SK-N-SH treated with all-trans-retinoic acid at 6 μM for 48 hours (cell line): ENCODE results near the gene URAD.

Source experiments
- ARNTL ChIP-seq: fragments of 450-650 bp; formaldehyde crosslinking; IDR thresholded peaks from 2 replicates; pipeline ENCODE4 v1.5.0; 2020; ENCODE audit warnings: low read depth, mild to moderate bottlenecking, moderate library complexity, borderline replicate concordance
- BACH2 ChIP-seq: fragments of 250-450 bp; sonication (Bioruptor Pico); IDR thresholded peaks from 2 replicates; pipeline ENCODE4 v1.9.0; 2021; ENCODE audit warnings: mild to moderate bottlenecking, borderline replicate concordance
- PPARA ChIP-seq: fragments of 250-450 bp; sonication (Bioruptor Pico); IDR thresholded peaks from 2 replicates; pipeline ENCODE4 v1.5.0; 2020; ENCODE audit warnings: mild to moderate bottlenecking, borderline replicate concordance
- RARB ChIP-seq: fragments of 250-450 bp; sonication (Bioruptor Pico); IDR thresholded peaks from 2 replicates; pipeline ENCODE4 v1.8.0; 2021; ENCODE audit warnings: mild to moderate bottlenecking, moderate library complexity
- TOX ChIP-seq: fragments of 250-450 bp; sonication (Bioruptor Pico); IDR thresholded peaks from 2 replicates; pipeline ENCODE4 v1.8.0; 2021; ENCODE audit warnings: mild to moderate bottlenecking, moderate library complexity, borderline replicate concordance
- ZFP3 ChIP-seq: fragments of 250-450 bp; sonication (Bioruptor Pico); IDR thresholded peaks from 2 replicates; pipeline ENCODE4 v1.5.0; 2020; ENCODE audit warnings: mild to moderate bottlenecking, moderate library complexity
- ZNF8 ChIP-seq: fragments of 450-650 bp; formaldehyde crosslinking; IDR thresholded peaks from 2 replicates; pipeline ENCODE4 v1.5.0; 2020; ENCODE audit warnings: mild to moderate bottlenecking, moderate library complexity
- TF ChIP-seq, protein P1 (sequence below): fragments of 250-450 bp; sonication (Bioruptor Pico); IDR thresholded peaks from 2 replicates; pipeline ENCODE4 v1.8.0; 2020; ENCODE audit warnings: mild to moderate bottlenecking, moderate library complexity, borderline replicate concordance
- TF ChIP-seq, protein P2 (sequence below): fragments of 250-450 bp; sonication (Bioruptor Pico); IDR thresholded peaks from 2 replicates; pipeline ENCODE4 v1.5.0; 2020; ENCODE audit warnings: mild to moderate bottlenecking, moderate library complexity
- TF ChIP-seq, protein P3 (sequence below): fragments of 250-450 bp; sonication (Bioruptor Pico); IDR thresholded peaks from 2 replicates; pipeline ENCODE4 v1.5.1; 2021; ENCODE audit warnings: mild to moderate bottlenecking, moderate library complexity
- TF ChIP-seq, protein P4 (sequence below): fragments of 250-450 bp; sonication (Bioruptor Pico); IDR thresholded peaks from 2 replicates; pipeline ENCODE4 v1.5.1; 2020; ENCODE audit warnings: low read depth, mild to moderate bottlenecking, moderate library complexity

DNA sequence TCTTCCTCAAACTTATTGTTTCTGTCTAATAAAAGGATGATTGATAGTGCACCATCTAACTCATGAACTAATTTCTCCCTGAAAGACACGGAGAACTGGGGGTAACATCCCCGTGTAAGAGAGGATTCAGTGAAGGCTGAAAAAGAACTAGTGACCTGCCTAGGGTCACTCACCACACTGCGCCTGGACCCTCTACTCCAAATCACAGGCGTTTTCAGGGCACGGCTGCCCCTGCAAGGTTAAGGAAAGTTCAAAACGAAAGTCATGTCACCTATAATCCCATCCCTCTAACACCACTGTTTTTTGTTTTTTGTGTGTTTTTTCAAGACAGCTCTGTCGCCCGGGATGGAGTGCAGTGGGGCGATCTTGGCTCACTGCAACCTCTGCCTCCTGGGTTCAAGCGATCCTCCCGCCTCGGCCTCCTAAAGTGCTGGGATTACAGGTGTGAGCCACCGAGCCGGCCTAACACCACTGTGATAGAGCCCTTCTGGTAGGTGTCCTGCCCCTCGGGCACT is 8.7 kb downstream of the URAD start:
- TF ChIP-seq RARB (CRISPR knock-in tag) (no peak), ARNTL (CRISPR knock-in tag) (no peak), BACH2 (CRISPR knock-in tag) (no peak), ZNF8 (CRISPR knock-in tag) (no peak), ZFP3 (no peak), TOX (CRISPR knock-in tag) (no peak), PPARA (CRISPR knock-in tag) (no peak)
- TF ChIP-seq, protein P1, sequence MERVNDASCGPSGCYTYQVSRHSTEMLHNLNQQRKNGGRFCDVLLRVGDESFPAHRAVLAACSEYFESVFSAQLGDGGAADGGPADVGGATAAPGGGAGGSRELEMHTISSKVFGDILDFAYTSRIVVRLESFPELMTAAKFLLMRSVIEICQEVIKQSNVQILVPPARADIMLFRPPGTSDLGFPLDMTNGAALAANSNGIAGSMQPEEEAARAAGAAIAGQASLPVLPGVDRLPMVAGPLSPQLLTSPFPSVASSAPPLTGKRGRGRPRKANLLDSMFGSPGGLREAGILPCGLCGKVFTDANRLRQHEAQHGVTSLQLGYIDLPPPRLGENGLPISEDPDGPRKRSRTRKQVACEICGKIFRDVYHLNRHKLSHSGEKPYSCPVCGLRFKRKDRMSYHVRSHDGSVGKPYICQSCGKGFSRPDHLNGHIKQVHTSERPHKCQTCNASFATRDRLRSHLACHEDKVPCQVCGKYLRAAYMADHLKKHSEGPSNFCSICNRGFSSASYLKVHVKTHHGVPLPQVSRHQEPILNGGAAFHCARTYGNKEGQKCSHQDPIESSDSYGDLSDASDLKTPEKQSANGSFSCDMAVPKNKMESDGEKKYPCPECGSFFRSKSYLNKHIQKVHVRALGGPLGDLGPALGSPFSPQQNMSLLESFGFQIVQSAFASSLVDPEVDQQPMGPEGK (CRISPR knock-in tag), result no peak
- TF ChIP-seq, protein P2, sequence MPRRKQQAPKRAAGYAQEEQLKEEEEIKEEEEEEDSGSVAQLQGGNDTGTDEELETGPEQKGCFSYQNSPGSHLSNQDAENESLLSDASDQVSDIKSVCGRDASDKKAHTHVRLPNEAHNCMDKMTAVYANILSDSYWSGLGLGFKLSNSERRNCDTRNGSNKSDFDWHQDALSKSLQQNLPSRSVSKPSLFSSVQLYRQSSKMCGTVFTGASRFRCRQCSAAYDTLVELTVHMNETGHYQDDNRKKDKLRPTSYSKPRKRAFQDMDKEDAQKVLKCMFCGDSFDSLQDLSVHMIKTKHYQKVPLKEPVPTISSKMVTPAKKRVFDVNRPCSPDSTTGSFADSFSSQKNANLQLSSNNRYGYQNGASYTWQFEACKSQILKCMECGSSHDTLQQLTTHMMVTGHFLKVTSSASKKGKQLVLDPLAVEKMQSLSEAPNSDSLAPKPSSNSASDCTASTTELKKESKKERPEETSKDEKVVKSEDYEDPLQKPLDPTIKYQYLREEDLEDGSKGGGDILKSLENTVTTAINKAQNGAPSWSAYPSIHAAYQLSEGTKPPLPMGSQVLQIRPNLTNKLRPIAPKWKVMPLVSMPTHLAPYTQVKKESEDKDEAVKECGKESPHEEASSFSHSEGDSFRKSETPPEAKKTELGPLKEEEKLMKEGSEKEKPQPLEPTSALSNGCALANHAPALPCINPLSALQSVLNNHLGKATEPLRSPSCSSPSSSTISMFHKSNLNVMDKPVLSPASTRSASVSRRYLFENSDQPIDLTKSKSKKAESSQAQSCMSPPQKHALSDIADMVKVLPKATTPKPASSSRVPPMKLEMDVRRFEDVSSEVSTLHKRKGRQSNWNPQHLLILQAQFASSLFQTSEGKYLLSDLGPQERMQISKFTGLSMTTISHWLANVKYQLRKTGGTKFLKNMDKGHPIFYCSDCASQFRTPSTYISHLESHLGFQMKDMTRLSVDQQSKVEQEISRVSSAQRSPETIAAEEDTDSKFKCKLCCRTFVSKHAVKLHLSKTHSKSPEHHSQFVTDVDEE (CRISPR knock-in tag), result no peak
- TF ChIP-seq, protein P3, sequence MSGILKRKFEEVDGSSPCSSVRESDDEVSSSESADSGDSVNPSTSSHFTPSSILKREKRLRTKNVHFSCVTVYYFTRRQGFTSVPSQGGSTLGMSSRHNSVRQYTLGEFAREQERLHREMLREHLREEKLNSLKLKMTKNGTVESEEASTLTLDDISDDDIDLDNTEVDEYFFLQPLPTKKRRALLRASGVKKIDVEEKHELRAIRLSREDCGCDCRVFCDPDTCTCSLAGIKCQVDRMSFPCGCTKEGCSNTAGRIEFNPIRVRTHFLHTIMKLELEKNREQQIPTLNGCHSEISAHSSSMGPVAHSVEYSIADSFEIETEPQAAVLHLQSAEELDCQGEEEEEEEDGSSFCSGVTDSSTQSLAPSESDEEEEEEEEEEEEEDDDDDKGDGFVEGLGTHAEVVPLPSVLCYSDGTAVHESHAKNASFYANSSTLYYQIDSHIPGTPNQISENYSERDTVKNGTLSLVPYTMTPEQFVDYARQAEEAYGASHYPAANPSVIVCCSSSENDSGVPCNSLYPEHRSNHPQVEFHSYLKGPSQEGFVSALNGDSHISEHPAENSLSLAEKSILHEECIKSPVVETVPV (CRISPR knock-in tag), result no peak
- TF ChIP-seq, protein P4, sequence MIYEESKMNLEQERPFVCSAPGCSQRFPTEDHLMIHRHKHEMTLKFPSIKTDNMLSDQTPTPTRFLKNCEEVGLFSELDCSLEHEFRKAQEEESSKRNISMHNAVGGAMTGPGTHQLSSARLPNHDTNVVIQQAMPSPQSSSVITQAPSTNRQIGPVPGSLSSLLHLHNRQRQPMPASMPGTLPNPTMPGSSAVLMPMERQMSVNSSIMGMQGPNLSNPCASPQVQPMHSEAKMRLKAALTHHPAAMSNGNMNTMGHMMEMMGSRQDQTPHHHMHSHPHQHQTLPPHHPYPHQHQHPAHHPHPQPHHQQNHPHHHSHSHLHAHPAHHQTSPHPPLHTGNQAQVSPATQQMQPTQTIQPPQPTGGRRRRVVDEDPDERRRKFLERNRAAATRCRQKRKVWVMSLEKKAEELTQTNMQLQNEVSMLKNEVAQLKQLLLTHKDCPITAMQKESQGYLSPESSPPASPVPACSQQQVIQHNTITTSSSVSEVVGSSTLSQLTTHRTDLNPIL, result no peak
